Heart left ventricle (tissue), 13 donors: ENCODE results near the gene NPHS1.

Experiments
- POLR2A ChIP-seq, 2 donors: fragments of 450-650 bp; IDR thresholded peaks; one replicate each; pipeline ENCODE4 v1.6.1; 2017; ENCODE audit warnings: antibody characterized with exemption in 2 of 2, mild to moderate bottlenecking in 2 of 2, moderate library complexity in 2 of 2
- TF ChIP-seq, protein P1 (sequence below), 12 donors: fragments of 200-600 bp; sonication (generic) in 4 of 12; IDR thresholded peaks; one replicate each; pipeline versions ENCODE4 v1.5.0 to v1.8.0; 2018 to 2022; ENCODE audit warnings: antibody characterized with exemption in 12 of 12, mild to moderate bottlenecking in 5 of 12
- donor health status: ischemic (EF 13 %, LVEDD 7.1; RV severe dilation, severe dysfunction).
- donor health status: DM: no; HTN: yes; CAD: no.
- donor health status: DM: no; HTN: no; CAD: no.
- donor health status: ischemic (EF 25% LVEDD 6.9; RV normal size, moderate dysfunction).
- donor health status: ischemic (EF 25% LVEDD 5.7; RV mildly dilated, moderate dysfunction).
- donor health status: ischemic (EF 35%, LVEDD 5.7; RV mildly dilated, moderate dysfunction).
- donor health status: nonischemic (EF 11% LVEDD 7.7; RV severe dilation, severe dysfunction).
- donor health status: DM: yes; HTN: yes; CAD: no.
- donor health status: PGD.
- donor health status: ischemic (EF 29% LVEDD 5.4; RV normal size, mild dysfunction).
- donor health status: nonischemic (EF 23%, LVEDD 6.1; RV moderate dilation, normal function).

DNA sequence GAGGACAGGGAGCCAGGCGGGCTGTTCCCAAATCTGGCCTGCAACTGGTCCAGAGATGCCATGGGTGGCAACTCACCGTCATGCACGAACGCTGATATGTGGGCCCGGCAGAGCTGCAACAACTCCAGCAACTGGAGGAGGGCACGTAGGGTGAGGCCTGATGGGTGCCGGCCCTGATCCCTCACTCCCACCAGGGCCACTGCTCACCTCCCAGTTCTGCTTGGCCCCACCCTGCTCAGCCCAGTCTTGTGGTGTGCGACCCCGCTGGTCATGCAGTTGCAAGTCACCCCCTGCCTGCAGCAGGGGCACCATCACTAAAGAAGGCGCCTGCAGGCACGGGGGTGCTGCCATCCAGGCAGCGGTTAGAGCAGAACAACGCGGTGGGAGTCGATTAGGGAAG lies 60.0 kb downstream of the NPHS1 start:
- TF ChIP-seq, protein P1, sequence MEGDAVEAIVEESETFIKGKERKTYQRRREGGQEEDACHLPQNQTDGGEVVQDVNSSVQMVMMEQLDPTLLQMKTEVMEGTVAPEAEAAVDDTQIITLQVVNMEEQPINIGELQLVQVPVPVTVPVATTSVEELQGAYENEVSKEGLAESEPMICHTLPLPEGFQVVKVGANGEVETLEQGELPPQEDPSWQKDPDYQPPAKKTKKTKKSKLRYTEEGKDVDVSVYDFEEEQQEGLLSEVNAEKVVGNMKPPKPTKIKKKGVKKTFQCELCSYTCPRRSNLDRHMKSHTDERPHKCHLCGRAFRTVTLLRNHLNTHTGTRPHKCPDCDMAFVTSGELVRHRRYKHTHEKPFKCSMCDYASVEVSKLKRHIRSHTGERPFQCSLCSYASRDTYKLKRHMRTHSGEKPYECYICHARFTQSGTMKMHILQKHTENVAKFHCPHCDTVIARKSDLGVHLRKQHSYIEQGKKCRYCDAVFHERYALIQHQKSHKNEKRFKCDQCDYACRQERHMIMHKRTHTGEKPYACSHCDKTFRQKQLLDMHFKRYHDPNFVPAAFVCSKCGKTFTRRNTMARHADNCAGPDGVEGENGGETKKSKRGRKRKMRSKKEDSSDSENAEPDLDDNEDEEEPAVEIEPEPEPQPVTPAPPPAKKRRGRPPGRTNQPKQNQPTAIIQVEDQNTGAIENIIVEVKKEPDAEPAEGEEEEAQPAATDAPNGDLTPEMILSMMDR (IDR thresholded peaks at IDR 0.05), result no peak
- TF ChIP-seq POLR2A (IDR thresholded peaks at IDR 0.05), result no peak
